ENCODE measurements around the gene CARM1.

Gene CARM1

GRCh38 chr19:10963865-10964264 is 92.5 kb downstream of the CARM1 start:
- peak overlapping the region; percentile 97 for H3K4me3 ChIP-seq (ENCODE audit: insufficient read depth, low read length, poor library complexity, severe bottlenecking)
- peaks cover 73% of the 10 kb centered on the region for H3K79me2 ChIP-seq (ENCODE audit: insufficient read depth, low read length)
- H3K9ac ChIP-seq (ENCODE audit: low read length), result peak overlapping the region; percentile 99
- no peaks in the 10 kb centered on the region for H3K27me3 ChIP-seq (ENCODE audit: low read length)
- peak overlapping the region; percentile 99 for H3K27ac ChIP-seq (ENCODE audit: low read depth, low read length)
- H3K36me3 ChIP-seq (ENCODE audit: low read length), result peaks cover 5% of the 10 kb centered on the region; the same call in 1 of the 2 replicates
- peaks cover 52% of the 10 kb centered on the region for H3F3A ChIP-seq (ENCODE audit: insufficient read depth)
- H3K9me2 ChIP-seq (replicated peaks; ENCODE audit: insufficient read depth, low read length), result no peaks in the 10 kb centered on the region
- no peak overlapping the region for H2AFZ ChIP-seq (ENCODE audit: low read depth, low read length, severe bottlenecking)
- no peaks in the 10 kb centered on the region for H4K20me1 ChIP-seq (ENCODE audit: low read depth, low read length)
- TF ChIP-seq EZH2phosphoT487 (conservative IDR thresholded peaks at IDR 0.05; ENCODE audit: low read length) (no peak), CTCF (IDR thresholded peaks at IDR 0.05; ENCODE audit: insufficient read depth, low read length, poor library complexity, severe bottlenecking) (no peak)
- H3K9me3 ChIP-seq (ENCODE audit: insufficient read depth, low read length), result no peaks in the 10 kb centered on the region
- peak overlapping the region; percentile 88 for H3K4me2 ChIP-seq (ENCODE audit: low read depth, low read length, poor library complexity, severe bottlenecking)

- peak; percentile 38 for TF ChIP-seq CTCF (IDR thresholded peaks at IDR 0.05; ENCODE audit: insufficient read depth, low read length, poor library complexity, severe bottlenecking)
- TF ChIP-seq EZH2phosphoT487 (conservative IDR thresholded peaks at IDR 0.05; ENCODE audit: low read length), result no peak
- H3F3A ChIP-seq (ENCODE audit: insufficient read depth), result peaks cover 60% of the 10 kb centered on the region
- H3K27ac ChIP-seq (ENCODE audit: low read depth, low read length), result peak overlapping the region; percentile 99
- no peak overlapping the region for H2AFZ ChIP-seq (ENCODE audit: low read depth, low read length, severe bottlenecking)
- no peaks in the 10 kb centered on the region for H3K27me3 ChIP-seq (ENCODE audit: low read length)
- no peak overlapping the region for H3K4me3 ChIP-seq (ENCODE audit: insufficient read depth, low read length, poor library complexity, severe bottlenecking)
- H4K20me1 ChIP-seq (ENCODE audit: low read depth, low read length), result no peaks in the 10 kb centered on the region
- no peaks in the 10 kb centered on the region for H3K9me2 ChIP-seq (replicated peaks; ENCODE audit: insufficient read depth, low read length)
- peak overlapping the region; percentile 64; the same call in 1 of the 2 replicates for H3K9ac ChIP-seq (ENCODE audit: low read length)
- no peaks in the 10 kb centered on the region for H3K9me3 ChIP-seq (ENCODE audit: insufficient read depth, low read length)
- H3K79me2 ChIP-seq (ENCODE audit: insufficient read depth, low read length), result peaks cover 83% of the 10 kb centered on the region
- peaks cover 5% of the 10 kb centered on the region; the same call in 1 of the 2 replicates for H3K36me3 ChIP-seq (ENCODE audit: low read length)
- H3K4me2 ChIP-seq (ENCODE audit: low read depth, low read length, poor library complexity, severe bottlenecking), result peak overlapping the region; percentile 91
These were observed 93.5 kb downstream of the CARM1 start for GRCh38 chr19:10964903-10965302.

GRCh38 chr19:10965398-10965797 is 94.0 kb downstream of the CARM1 start:
- peaks cover 65% of the 10 kb centered on the region for H3F3A ChIP-seq (ENCODE audit: insufficient read depth)
- H3K27ac ChIP-seq (ENCODE audit: low read depth, low read length), result peak overlapping the region; percentile 99
- no peak for TF ChIP-seq EZH2phosphoT487 (conservative IDR thresholded peaks at IDR 0.05; ENCODE audit: low read length)
- TF ChIP-seq CTCF (IDR thresholded peaks at IDR 0.05; ENCODE audit: insufficient read depth, low read length, poor library complexity, severe bottlenecking), result no peak
- H3K9me3 ChIP-seq (ENCODE audit: insufficient read depth, low read length), result no peaks in the 10 kb centered on the region
- peaks cover 5% of the 10 kb centered on the region; the same call in 1 of the 2 replicates for H3K36me3 ChIP-seq (ENCODE audit: low read length)
- no peaks in the 10 kb centered on the region for H4K20me1 ChIP-seq (ENCODE audit: low read depth, low read length)
- H3K27me3 ChIP-seq (ENCODE audit: low read length), result no peaks in the 10 kb centered on the region
- H3K9me2 ChIP-seq (replicated peaks; ENCODE audit: insufficient read depth, low read length), result no peaks in the 10 kb centered on the region
- no peak overlapping the region for H3K4me3 ChIP-seq (ENCODE audit: insufficient read depth, low read length, poor library complexity, severe bottlenecking)
- peak overlapping the region; percentile 64 for H3K9ac ChIP-seq (ENCODE audit: low read length)
- no peak overlapping the region for H2AFZ ChIP-seq (ENCODE audit: low read depth, low read length, severe bottlenecking)
- peak overlapping the region; percentile 91 for H3K4me2 ChIP-seq (ENCODE audit: low read depth, low read length, poor library complexity, severe bottlenecking)
- peaks cover 88% of the 10 kb centered on the region for H3K79me2 ChIP-seq (ENCODE audit: insufficient read depth, low read length)

Measured in SU-DHL-6 (cell line).